HL-60 (cell line): Measurements from ENCODE around the gene SLC37A2.

ENCODE experiments used
- DNase-seq, 2 experiments: peaks; one replicate each; pipeline ENCODE4 v3.0.0-alpha.2; 2010 to 2020; ENCODE audit warnings: low read depth in 1 of 2, low spot score in 1 of 2
- H3K27ac ChIP-seq: fragments of 250-450 bp; sonication (Bioruptor Pico); replicated peaks from 2 replicates; pipeline ENCODE4 v1.5.1; 2020; ENCODE audit warnings: mild to moderate bottlenecking, moderate library complexity
- H3K27me3 ChIP-seq: fragments of 250-450 bp; sonication (Bioruptor Pico); 2 replicates; pipeline ENCODE4 v1.5.1; 2021; ENCODE audit warnings: mild to moderate bottlenecking, moderate library complexity; ENCODE audit not compliant: insufficient read depth, poor library complexity, severe bottlenecking
- H3K4me3 ChIP-seq: replicated peaks from 2 replicates; pipeline ENCODE4 v1.5.1; 2011; ENCODE audit warnings: mild to moderate bottlenecking, control low read depth, low read length; ENCODE audit not compliant: insufficient read depth
- CTCF ChIP-seq: IDR thresholded peaks from one replicate; pipeline ENCODE4 v1.5.1; 2011; ENCODE audit warnings: low read length, control low read depth, inconsistent platforms; ENCODE audit not compliant: insufficient read depth
- GABPA ChIP-seq: IDR thresholded peaks from 2 replicates; pipeline ENCODE4 v1.6.1; 2012; ENCODE audit warnings: low read depth
- POLR2AphosphoS5 ChIP-seq: IDR thresholded peaks from 2 replicates; pipeline ENCODE4 v1.6.1; 2012; ENCODE audit warnings: low read depth
- REST ChIP-seq: IDR thresholded peaks from 2 replicates; pipeline ENCODE4 v1.6.1; 2012; ENCODE audit warnings: low read depth; ENCODE audit not compliant: insufficient replicate concordance
- SPI1 ChIP-seq: IDR thresholded peaks from 2 replicates; pipeline ENCODE4 v1.6.1; 2012; ENCODE audit warnings: low read depth, mild to moderate bottlenecking, borderline replicate concordance

SLC37A2 gene

GRCh38 chr11:125100136-125100535 lies 37.0 kb downstream of the SLC37A2 start:
- H3K4me3 ChIP-seq: no peak overlapping the region
- no peak for DNase-seq
- no peak overlapping the region for H3K27ac ChIP-seq
- H3K27me3 ChIP-seq: no peaks in the 10 kb centered on the region
- TF ChIP-seq POLR2AphosphoS5: no peak
- TF ChIP-seq CTCF: no peak
- no peak for TF ChIP-seq GABPA
- no peak for TF ChIP-seq REST
- TF ChIP-seq SPI1: no peak

- DNase-seq: no peak
- H3K27ac ChIP-seq: no peak overlapping the region
- TF ChIP-seq REST (no peak), POLR2AphosphoS5 (no peak), SPI1 (no peak), GABPA (no peak), CTCF (no peak)
These were observed 38.5 kb downstream of the SLC37A2 start for GRCh38 chr11:125101596-125101995.

GRCh38 chr11:125102025-125102424 lies 38.9 kb downstream of the SLC37A2 start:
- no peak for DNase-seq
- Histone ChIP-seq H3K4me3 (no peak overlapping the region), H3K27me3 (no peaks in the 10 kb centered on the region), H3K27ac (no peak overlapping the region)
- TF ChIP-seq SPI1: no peak
- no peak for TF ChIP-seq POLR2AphosphoS5
- TF ChIP-seq GABPA: no peak
- no peak for TF ChIP-seq REST
- no peak for TF ChIP-seq CTCF

More at GRCh38 chr11:125101596-125101995, 38.5 kb downstream of the SLC37A2 start:
- Histone ChIP-seq H3K4me3 (no peak overlapping the region), H3K27me3 (no peaks in the 10 kb centered on the region)
